Adrenal gland (tissue), 12 donors: Measurements from ENCODE around the gene FRK. TPM values are rescaled to one million over a fixed set of nuclear protein-coding genes. Genes with fewer than 3 reads are reported as not detected.

Source experiments
- DNase-seq, 7 donors: peaks; one replicate each; pipeline ENCODE4 v3.0.0-alpha.2; 2019 to 2020
- H3K27ac ChIP-seq, 5 donors: fragments of 200-600 bp; sonication (generic) in 4 of 5; 1 replicate in 3 of 5; 2 replicates in 2 of 5; pipeline versions ENCODE4 v1.5.1 to v1.8.0; 2016 to 2020; ENCODE audit warnings: mild to moderate bottlenecking in 1 of 5
- H3K27me3 ChIP-seq: fragments of 200-600 bp; 2 replicates; pipeline ENCODE4 v1.8.0; 2021
- H3K36me3 ChIP-seq, 2 donors: fragments of 200-600 bp; replicated peaks in 1 of 2; 1 replicate in 1 of 2; 2 replicates in 1 of 2; pipeline versions ENCODE4 v1.5.1 to v1.8.0; 2018 to 2022
- H3K4me1 ChIP-seq, 2 donors: fragments of 200-600 bp; replicated peaks in 1 of 2; 1 replicate in 1 of 2; 2 replicates in 1 of 2; pipeline versions ENCODE4 v1.5.1 to v1.8.0; 2018 to 2021
- H3K4me3 ChIP-seq, 4 donors: fragments of 200-600 bp; sonication (generic) in 3 of 4; one replicate each; pipeline ENCODE4 v1.5.1; 2016 to 2018
- H3K9me3 ChIP-seq, 3 donors: fragments of 200-600 bp; sonication (generic) in 1 of 3; replicated peaks in 1 of 3; 1 replicate in 2 of 3; 2 replicates in 1 of 3; pipeline versions ENCODE4 v1.5.1 to v1.8.0; 2016 to 2021
- POLR2A ChIP-seq, 2 donors: fragments of 450-650 bp; IDR thresholded peaks; one replicate each; pipeline ENCODE4 v1.6.1; 2017; ENCODE audit warnings: antibody characterized with exemption in 2 of 2, mild to moderate bottlenecking in 2 of 2, moderate library complexity in 1 of 2
- WGBS, 4 donors: extraction: QIAGEN DNeasy Blood & Tissue Kit in 2 of 4; methylation state at CpG; one replicate each; pipeline versions ENCODE4 v1.1.5 to v1.1.7; 2013 to 2017; 5-methylcytosine and 5-hydroxymethylcytosine counted together
- intact Hi-C, 2 donors: fragments of 100-400 bp; cut with DNase I; formaldehyde crosslinking; loops; one replicate each; pipeline versions ENCODE4 v1.14.1 to v1.15.0; 2022 to 2023
- polyA plus RNA-seq, 3 donors: library from polyadenylated mRNA; stranded (reverse); fragments of 200-250 nt in 2 of 3; fragments of 350-450 nt in 1 of 3; fragmentation: Illumina TruSeq in 1 of 3; extraction: RNeasy Lipid Tissue Mini Kit (QIAGEN cat#74804) in 1 of 3; gene quantifications; one replicate each; pipeline ENCODE4 v1.2.3, GENCODE V29; 2013 to 2014
- total RNA-seq, 9 donors: library from RNA; depleted of rRNA in 4 of 9; stranded (reverse); fragments of >200 nt in 4 of 9; fragments of 120-200 nt in 1 of 9; fragmentation: NEBNext Ultra II Directional in 1 of 9; extraction: Animal tissue kit (Norgen Biotek cat#: 25700) in 1 of 9; gene quantifications; one replicate each; pipeline versions ENCODE4 v1.1.0 to v1.2.4, GENCODE V29; 2013 to 2023
- TF ChIP-seq, protein P1 (sequence below), 6 experiments: fragments of 450-650 bp in 4 of 6; fragments of 200-600 bp in 2 of 6; sonication (generic) in 1 of 6; IDR thresholded peaks; 1 replicate in 5 of 6; 2 replicates in 1 of 6; pipeline versions ENCODE4 v1.5.1 to v1.8.0; 2016 to 2021; ENCODE audit warnings: antibody characterized with exemption in 6 of 6, mild to moderate bottlenecking in 2 of 6, moderate library complexity in 1 of 6
- donor health status: healthy with polysubstance abuse.
- donor health status: Bipolar disorder and iron deficiency.
- donor health status: DM: yes; HTN: yes; CAD: no.
- donor health status: DM: no; HTN: no; CAD: no.
- donor health status: DM: no; HTN: no; CAD: no.
- donor health status: DM: yes; HTN: yes; CAD: no.

FRK gene
- total and polyA plus RNA-seq, 12 donors = 0.30 to 5.1 (median 2.5) TPM

- no peaks in the 10 kb centered on the region for H3K4me1 ChIP-seq
- no peak overlapping the region for H3K27ac ChIP-seq
- TF ChIP-seq, protein P1, sequence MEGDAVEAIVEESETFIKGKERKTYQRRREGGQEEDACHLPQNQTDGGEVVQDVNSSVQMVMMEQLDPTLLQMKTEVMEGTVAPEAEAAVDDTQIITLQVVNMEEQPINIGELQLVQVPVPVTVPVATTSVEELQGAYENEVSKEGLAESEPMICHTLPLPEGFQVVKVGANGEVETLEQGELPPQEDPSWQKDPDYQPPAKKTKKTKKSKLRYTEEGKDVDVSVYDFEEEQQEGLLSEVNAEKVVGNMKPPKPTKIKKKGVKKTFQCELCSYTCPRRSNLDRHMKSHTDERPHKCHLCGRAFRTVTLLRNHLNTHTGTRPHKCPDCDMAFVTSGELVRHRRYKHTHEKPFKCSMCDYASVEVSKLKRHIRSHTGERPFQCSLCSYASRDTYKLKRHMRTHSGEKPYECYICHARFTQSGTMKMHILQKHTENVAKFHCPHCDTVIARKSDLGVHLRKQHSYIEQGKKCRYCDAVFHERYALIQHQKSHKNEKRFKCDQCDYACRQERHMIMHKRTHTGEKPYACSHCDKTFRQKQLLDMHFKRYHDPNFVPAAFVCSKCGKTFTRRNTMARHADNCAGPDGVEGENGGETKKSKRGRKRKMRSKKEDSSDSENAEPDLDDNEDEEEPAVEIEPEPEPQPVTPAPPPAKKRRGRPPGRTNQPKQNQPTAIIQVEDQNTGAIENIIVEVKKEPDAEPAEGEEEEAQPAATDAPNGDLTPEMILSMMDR (IDR thresholded peaks at IDR 0.05) = no peak
- no peak for TF ChIP-seq POLR2A (IDR thresholded peaks at IDR 0.05)
- intact Hi-C loops = no loop called here
- DNase-seq = no peak
- WGBS, 4 donors = 71 to 96% (median 85%) methylated on average over 2 of the region's 2 CpGs
- H3K27me3 ChIP-seq = no peaks in the 10 kb centered on the region
- no peaks in the 10 kb centered on the region for H3K9me3 ChIP-seq
- H3K36me3 ChIP-seq = no peaks in the 10 kb centered on the region
- no peak overlapping the region for H3K4me3 ChIP-seq
Observed at GRCh38 chr6:115984809-115985208, 75.9 kb downstream of the FRK start.

GRCh38 chr6:115983998-115984397 lies 76.7 kb downstream of the FRK start:
- H3K9me3 ChIP-seq = no peaks in the 10 kb centered on the region
- WGBS, 4 donors = 89 to 95% (median 91%) methylated on average over 4 of the region's 4 CpGs
- H3K4me1 ChIP-seq = no peaks in the 10 kb centered on the region
- DNase-seq = no peak
- no peak overlapping the region for H3K4me3 ChIP-seq
- no peaks in the 10 kb centered on the region for H3K27me3 ChIP-seq
- no peak for TF ChIP-seq POLR2A (IDR thresholded peaks at IDR 0.05)
- TF ChIP-seq, protein P1 (IDR thresholded peaks at IDR 0.05) = no peak
- intact Hi-C loops = no loop called here
- no peak overlapping the region for H3K27ac ChIP-seq
- H3K36me3 ChIP-seq = no peaks in the 10 kb centered on the region

DNA sequence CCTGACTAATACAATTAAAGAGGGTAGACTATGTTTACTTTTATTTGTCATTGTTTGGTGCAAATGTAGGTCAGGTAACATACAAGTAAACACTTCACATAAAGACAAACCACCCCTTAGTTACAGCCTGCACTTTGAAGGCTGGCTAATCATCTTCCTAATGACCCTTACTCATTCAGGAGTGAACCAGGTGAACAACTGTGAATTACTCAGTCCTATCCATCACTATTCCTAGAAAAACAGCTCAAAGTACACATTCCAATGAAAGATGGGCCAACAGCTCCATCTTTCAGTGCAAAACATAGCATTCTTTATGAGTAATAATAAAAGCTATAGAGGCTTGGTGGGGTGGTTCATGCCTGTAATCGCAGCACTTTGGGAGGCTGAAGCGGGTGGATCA lies 78.2 kb downstream of the FRK start:
- H3K36me3 ChIP-seq = no peaks in the 10 kb centered on the region
- TF ChIP-seq POLR2A (IDR thresholded peaks at IDR 0.05) = no peak
- TF ChIP-seq, protein P1 (IDR thresholded peaks at IDR 0.05) = no peak
- WGBS, 4 donors = 96 to 100% (median 98%) methylated on average over 2 of the region's 2 CpGs
- H3K4me3 ChIP-seq = no peak overlapping the region
- no peak for DNase-seq
- intact Hi-C loops = no loop called here
- no peaks in the 10 kb centered on the region for H3K4me1 ChIP-seq
- no peak overlapping the region for H3K27ac ChIP-seq
- H3K27me3 ChIP-seq = no peaks in the 10 kb centered on the region
- H3K9me3 ChIP-seq = no peaks in the 10 kb centered on the region

GRCh38 chr6:115977220-115977619 lies 83.5 kb downstream of the FRK start:
- Histone ChIP-seq H3K27ac (no peak overlapping the region), H3K4me3 (no peak overlapping the region), H3K36me3 (no peaks in the 10 kb centered on the region), H3K4me1 (no peaks in the 10 kb centered on the region), H3K9me3 (no peaks in the 10 kb centered on the region), H3K27me3 (no peaks in the 10 kb centered on the region)
- DNase-seq = no peak
- TF ChIP-seq POLR2A (IDR thresholded peaks at IDR 0.05) = no peak
- intact Hi-C loops = no loop called here
- WGBS, 4 donors = 49 to 62% (median 57%) methylated on average over 2 of the region's 2 CpGs

GRCh38 chr6:115976321-115976870 lies 84.3 kb downstream of the FRK start:
- Histone ChIP-seq H3K4me3 (no peak overlapping the region), H3K9me3 (no peaks in the 10 kb centered on the region), H3K4me1 (no peaks in the 10 kb centered on the region), H3K27ac (no peak overlapping the region), H3K36me3 (no peaks in the 10 kb centered on the region), H3K27me3 (no peaks in the 10 kb centered on the region)
- intact Hi-C loops = no loop called here
- DNase-seq = no peak
- 91 to 94% (median 92%) methylated on average over 2 of the region's 2 CpGs for WGBS, 4 donors
- TF ChIP-seq, protein P1 (IDR thresholded peaks at IDR 0.05) = no peak
- no peak for TF ChIP-seq POLR2A (IDR thresholded peaks at IDR 0.05)
